SU-DHL-6 (cell line): ENCODE measurements around the gene POU6F1.

ENCODE experiments used
- H2AFZ ChIP-seq: fragments of 200-600 bp; sonication (generic); 2 replicates; pipeline ENCODE4 v1.6.1; 2014; ENCODE audit warnings: low read depth, mild to moderate bottlenecking, moderate library complexity, mixed read lengths, antibody characterized with exemption, low read length; ENCODE audit not compliant: severe bottlenecking
- H3F3A ChIP-seq: fragments of 200-600 bp; shearing (Covaris generic); 2 replicates; pipeline ENCODE4 v1.6.0; 2016; ENCODE audit warnings: antibody characterized with exemption, mild to moderate bottlenecking; ENCODE audit not compliant: insufficient read depth
- H3K27ac ChIP-seq: fragments of 200-600 bp; sonication (generic); 2 replicates; pipeline ENCODE4 v1.5.1; 2016; ENCODE audit warnings: low read depth, mild to moderate bottlenecking, low read length, moderate library complexity, mixed read lengths
- H3K27me3 ChIP-seq: fragments of 200-600 bp; sonication (generic), shearing (Covaris generic); 2 replicates; pipeline ENCODE4 v1.6.0; 2014; ENCODE audit warnings: mild to moderate bottlenecking, low read length
- H3K36me3 ChIP-seq: fragments of 200-600 bp; sonication (generic); 2 replicates; pipeline ENCODE4 v1.6.1; 2014; ENCODE audit warnings: mild to moderate bottlenecking, low read length, mixed read lengths
- H3K4me2 ChIP-seq: fragments of 300-600, 200-600 bp; shearing (Covaris generic), sonication (generic); 2 replicates; pipeline ENCODE4 v1.6.0; 2014; ENCODE audit warnings: low read length, low read depth, mild to moderate bottlenecking; ENCODE audit not compliant: poor library complexity, severe bottlenecking
- H3K4me3 ChIP-seq: fragments of 200-600 bp; sonication (generic); 2 replicates; pipeline ENCODE4 v1.5.1; 2014; ENCODE audit warnings: antibody characterized with exemption, low read length, mild to moderate bottlenecking, mixed read lengths; ENCODE audit not compliant: insufficient read depth, poor library complexity, severe bottlenecking
- H3K79me2 ChIP-seq: fragments of 200-600 bp; sonication (generic); 2 replicates; pipeline ENCODE4 v1.6.1; 2014; ENCODE audit warnings: mild to moderate bottlenecking, low read length, moderate library complexity; ENCODE audit not compliant: insufficient read depth
- H3K9ac ChIP-seq: fragments of 200-600 bp; sonication (generic); 2 replicates; pipeline ENCODE4 v1.7.0; 2014; ENCODE audit warnings: mild to moderate bottlenecking, low read length
- H3K9me2 ChIP-seq: fragments of 200-600 bp; sonication (generic); replicated peaks from 2 replicates; pipeline ENCODE4 v1.6.1; 2014; ENCODE audit warnings: low read length; ENCODE audit not compliant: insufficient read depth
- H3K9me3 ChIP-seq: fragments of 200-600 bp; sonication (generic); 2 replicates; pipeline ENCODE4 v1.6.1; 2014; ENCODE audit warnings: low read length, mixed read lengths; ENCODE audit not compliant: insufficient read depth
- H4K20me1 ChIP-seq: fragments of 200-600 bp; sonication (generic); 2 replicates; pipeline ENCODE4 v1.6.1; 2014; ENCODE audit warnings: low read depth, mild to moderate bottlenecking, antibody characterized with exemption, low read length, moderate library complexity, mixed read lengths
- EZH2phosphoT487 ChIP-seq: fragments of 200-600 bp; sonication (generic), shearing (Covaris generic); conservative IDR thresholded peaks from 2 replicates; pipeline ENCODE4 v1.6.1; 2018; ENCODE audit warnings: mild to moderate bottlenecking, antibody characterized with exemption, low read length, moderate library complexity, mixed read lengths
- TF ChIP-seq, protein P1 (sequence below): fragments of 200-600 bp; sonication (generic); IDR thresholded peaks from one replicate; pipeline ENCODE4 v1.5.1; 2017; ENCODE audit warnings: antibody characterized with exemption, mild to moderate bottlenecking, low read length, moderate library complexity; ENCODE audit not compliant: insufficient read depth, poor library complexity, severe bottlenecking

The POU6F1 gene

DNA sequence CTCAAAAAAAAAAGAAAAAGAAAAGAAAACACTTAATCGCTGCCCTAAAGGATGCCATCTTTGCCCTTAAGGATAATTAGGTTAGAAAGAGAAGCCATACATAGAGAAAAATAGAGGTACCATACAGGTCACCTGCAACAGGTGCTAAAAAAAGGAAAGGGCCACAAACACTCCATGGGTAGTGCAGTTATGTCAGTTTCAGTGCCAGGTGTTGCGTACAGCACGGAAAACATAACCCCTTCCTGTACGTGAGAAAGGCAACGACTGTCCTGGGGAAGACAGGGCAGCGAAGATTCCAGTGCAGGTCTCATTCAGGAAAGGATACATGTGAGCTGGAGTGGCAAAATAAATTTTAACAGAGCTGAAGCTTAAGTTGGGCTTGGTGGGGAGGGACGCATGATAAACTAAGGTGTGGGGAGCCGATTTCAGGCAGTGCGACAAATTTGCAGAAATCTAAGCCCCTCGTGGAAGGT lies 20.2 kb upstream of the POU6F1 start:
- Histone ChIP-seq H3K79me2 (peaks cover 19% of the 10 kb centered on the region; the same call in 1 of the 2 replicates), H3K27me3 (no peaks in the 10 kb centered on the region), H2AFZ (peak overlapping the region; percentile 85), H3K9me3 (no peaks in the 10 kb centered on the region), H3K4me3 (peak overlapping the region; percentile 76), H3K27ac (peak overlapping the region; percentile 65), H3F3A (peaks cover 17% of the 10 kb centered on the region; the same call in 1 of the 2 replicates), H3K9me2 (no peaks in the 10 kb centered on the region), H3K4me2 (peak overlapping the region; percentile 80), H4K20me1 (peaks cover 6% of the 10 kb centered on the region; the same call in 1 of the 2 replicates), H3K9ac (peak overlapping the region; percentile 88), H3K36me3 (peaks cover 8% of the 10 kb centered on the region)
- TF ChIP-seq, protein P1, sequence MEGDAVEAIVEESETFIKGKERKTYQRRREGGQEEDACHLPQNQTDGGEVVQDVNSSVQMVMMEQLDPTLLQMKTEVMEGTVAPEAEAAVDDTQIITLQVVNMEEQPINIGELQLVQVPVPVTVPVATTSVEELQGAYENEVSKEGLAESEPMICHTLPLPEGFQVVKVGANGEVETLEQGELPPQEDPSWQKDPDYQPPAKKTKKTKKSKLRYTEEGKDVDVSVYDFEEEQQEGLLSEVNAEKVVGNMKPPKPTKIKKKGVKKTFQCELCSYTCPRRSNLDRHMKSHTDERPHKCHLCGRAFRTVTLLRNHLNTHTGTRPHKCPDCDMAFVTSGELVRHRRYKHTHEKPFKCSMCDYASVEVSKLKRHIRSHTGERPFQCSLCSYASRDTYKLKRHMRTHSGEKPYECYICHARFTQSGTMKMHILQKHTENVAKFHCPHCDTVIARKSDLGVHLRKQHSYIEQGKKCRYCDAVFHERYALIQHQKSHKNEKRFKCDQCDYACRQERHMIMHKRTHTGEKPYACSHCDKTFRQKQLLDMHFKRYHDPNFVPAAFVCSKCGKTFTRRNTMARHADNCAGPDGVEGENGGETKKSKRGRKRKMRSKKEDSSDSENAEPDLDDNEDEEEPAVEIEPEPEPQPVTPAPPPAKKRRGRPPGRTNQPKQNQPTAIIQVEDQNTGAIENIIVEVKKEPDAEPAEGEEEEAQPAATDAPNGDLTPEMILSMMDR, result no peak
- TF ChIP-seq EZH2phosphoT487, result no peak

DNA sequence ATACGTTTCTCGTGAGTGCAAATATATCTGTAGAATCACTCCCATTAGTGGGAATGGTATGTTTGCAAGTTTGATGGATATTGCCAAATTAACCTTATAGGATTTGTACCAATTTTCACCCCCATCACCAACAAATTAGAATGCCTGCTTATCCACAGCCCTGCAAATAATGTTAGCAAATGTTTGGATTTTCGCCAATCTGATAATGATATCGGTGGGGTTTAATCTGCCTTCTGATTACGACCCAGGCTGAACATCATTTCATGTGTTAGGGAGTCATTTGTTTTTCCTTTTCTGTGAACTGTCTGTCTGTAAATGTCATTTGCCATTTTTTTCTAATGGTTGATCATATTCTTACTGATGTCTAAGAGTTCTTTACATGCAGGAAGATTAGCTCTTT lies 16.7 kb upstream of the POU6F1 start:
- Histone ChIP-seq H3K79me2 (peaks cover 5% of the 10 kb centered on the region; the same call in 1 of the 2 replicates), H3K36me3 (no peaks in the 10 kb centered on the region), H3K27me3 (no peaks in the 10 kb centered on the region), H3K9ac (no peak overlapping the region), H4K20me1 (no peaks in the 10 kb centered on the region), H3K9me3 (no peaks in the 10 kb centered on the region), H3K9me2 (no peaks in the 10 kb centered on the region), H3K27ac (no peak overlapping the region), H3F3A (no peaks in the 10 kb centered on the region), H3K4me3 (no peak overlapping the region), H3K4me2 (no peak overlapping the region), H2AFZ (no peak overlapping the region)
- TF ChIP-seq, protein P1, result no peak
- no peak for TF ChIP-seq EZH2phosphoT487

DNA sequence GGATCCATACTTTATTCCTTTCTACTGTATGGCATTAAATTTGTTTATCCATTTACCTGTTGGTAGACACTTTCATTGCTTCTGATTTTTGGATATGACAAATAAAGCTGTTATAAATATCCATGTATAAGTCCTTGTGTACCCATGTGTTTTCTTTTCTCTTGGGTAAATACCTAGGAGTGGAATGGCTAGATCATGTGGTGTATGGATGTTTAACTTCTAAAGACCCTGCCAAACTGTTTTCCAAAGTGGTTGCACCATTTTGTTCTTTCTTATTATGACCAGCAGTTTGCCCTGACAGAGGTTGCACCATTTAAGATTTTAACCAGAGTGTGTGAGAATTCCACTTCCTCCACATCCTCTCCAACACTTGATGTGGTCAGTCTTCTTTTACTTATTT lies 14.8 kb upstream of the POU6F1 start:
- H4K20me1 ChIP-seq, result no peaks in the 10 kb centered on the region
- no peaks in the 10 kb centered on the region for H3K9me3 ChIP-seq
- no peak overlapping the region for H2AFZ ChIP-seq
- H3K27ac ChIP-seq, result no peak overlapping the region
- H3K27me3 ChIP-seq, result no peaks in the 10 kb centered on the region
- no peaks in the 10 kb centered on the region for H3K79me2 ChIP-seq
- H3K4me2 ChIP-seq, result no peak overlapping the region
- no peak overlapping the region for H3K4me3 ChIP-seq
- TF ChIP-seq, protein P1, result no peak
- no peak for TF ChIP-seq EZH2phosphoT487
- H3K9ac ChIP-seq, result no peak overlapping the region
- H3F3A ChIP-seq, result no peaks in the 10 kb centered on the region
- H3K36me3 ChIP-seq, result no peaks in the 10 kb centered on the region
- H3K9me2 ChIP-seq, result no peaks in the 10 kb centered on the region
